ENCODE data around the gene MSI2.

- TF ChIP-seq, protein P1, sequence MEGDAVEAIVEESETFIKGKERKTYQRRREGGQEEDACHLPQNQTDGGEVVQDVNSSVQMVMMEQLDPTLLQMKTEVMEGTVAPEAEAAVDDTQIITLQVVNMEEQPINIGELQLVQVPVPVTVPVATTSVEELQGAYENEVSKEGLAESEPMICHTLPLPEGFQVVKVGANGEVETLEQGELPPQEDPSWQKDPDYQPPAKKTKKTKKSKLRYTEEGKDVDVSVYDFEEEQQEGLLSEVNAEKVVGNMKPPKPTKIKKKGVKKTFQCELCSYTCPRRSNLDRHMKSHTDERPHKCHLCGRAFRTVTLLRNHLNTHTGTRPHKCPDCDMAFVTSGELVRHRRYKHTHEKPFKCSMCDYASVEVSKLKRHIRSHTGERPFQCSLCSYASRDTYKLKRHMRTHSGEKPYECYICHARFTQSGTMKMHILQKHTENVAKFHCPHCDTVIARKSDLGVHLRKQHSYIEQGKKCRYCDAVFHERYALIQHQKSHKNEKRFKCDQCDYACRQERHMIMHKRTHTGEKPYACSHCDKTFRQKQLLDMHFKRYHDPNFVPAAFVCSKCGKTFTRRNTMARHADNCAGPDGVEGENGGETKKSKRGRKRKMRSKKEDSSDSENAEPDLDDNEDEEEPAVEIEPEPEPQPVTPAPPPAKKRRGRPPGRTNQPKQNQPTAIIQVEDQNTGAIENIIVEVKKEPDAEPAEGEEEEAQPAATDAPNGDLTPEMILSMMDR (IDR thresholded peaks at IDR 0.05; ENCODE audit: low read depth, low read length, poor library complexity, severe bottlenecking), result no peak
- no peak for TF ChIP-seq EZH2phosphoT487 (IDR thresholded peaks at IDR 0.05; ENCODE audit: borderline replicate concordance, low read length)
Observed at GRCh38 chr17:57727630-57728175, 471.4 kb downstream of the MSI2 start.

Data from DOHH2 (cell line).